SK-N-SH (cell line): ENCODE data around the gene LTBP2. TPM values are rescaled to one million over a fixed set of nuclear protein-coding genes. Genes with fewer than 3 reads are reported as not detected.

ENCODE experiments used
- CTCF ChIA-PET: fragments of 300-600, 350-600 bp; formaldehyde crosslinking; extraction: SDS; loops from one replicate; lab custom pipeline; 2021; lab: Yijun Ruan, JAX
- POLR2A ChIA-PET: fragments of 350-600 bp; sonication (Branson Sonifier 250); formaldehyde crosslinking; extraction: SDS; loops from one replicate; lab custom pipeline; 2020; ENCODE audit warnings: antibody characterized with exemption, inconsistent platforms; lab: Yijun Ruan, JAX
- DNase-seq: peaks from one replicate; pipeline ENCODE4 v3.0.0; 2012
- H2AFZ ChIP-seq: fragments of 200-600 bp; sonication (generic); 2 replicates; pipeline ENCODE4 v1.8.1; 2016; ENCODE audit warnings: antibody characterized with exemption, mild to moderate bottlenecking, low read depth
- H3F3A ChIP-seq: fragments of 200-600 bp; sonication (generic); replicated peaks from 2 replicates; pipeline ENCODE3; 2016; ENCODE audit warnings: antibody characterized with exemption, mild to moderate bottlenecking; ENCODE audit not compliant: insufficient read depth
- H3K27ac ChIP-seq, 2 experiments: fragments of 200-500 bp in 1 of 2; fragments of 200-600 bp in 1 of 2; sonication (Bioruptor generic) in 1 of 2; sonication (generic), shearing (Covaris generic) in 1 of 2; 2 replicates each; pipeline versions ENCODE4 v1.5.1 to v1.6.1; 2014 to 2016; ENCODE audit warnings: low read depth in 2 of 2, inconsistent platforms in 1 of 2, low read length in 1 of 2, mild to moderate bottlenecking in 1 of 2, mixed read lengths in 1 of 2
- H3K27me3 ChIP-seq: fragments of 200-600 bp; sonication (generic), shearing (Covaris generic); 2 replicates; pipeline ENCODE4 v1.6.1; 2016; ENCODE audit warnings: mixed run types; ENCODE audit not compliant: insufficient read depth
- H3K36me3 ChIP-seq, 2 experiments: fragments of 200-500 bp in 1 of 2; fragments of 200-600 bp in 1 of 2; sonication (Bioruptor generic) in 1 of 2; sonication (generic) in 1 of 2; replicated peaks in 1 of 2; 2 replicates each; pipeline versions ENCODE3 to v1.5.1; 2014 to 2016; ENCODE audit warnings: low read length in 1 of 2, mild to moderate bottlenecking in 1 of 2; ENCODE audit not compliant: insufficient read depth in 2 of 2, control insufficient read depth in 1 of 2
- H3K4me1 ChIP-seq, 2 experiments: fragments of 200-500 bp in 1 of 2; fragments of 200-600 bp in 1 of 2; sonication (Bioruptor generic) in 1 of 2; sonication (generic), shearing (Covaris generic) in 1 of 2; 2 replicates each; pipeline versions ENCODE4 v1.5.1 to v1.6.1; 2014 to 2016; ENCODE audit warnings: low read depth in 1 of 2, low read length in 1 of 2, mixed run types in 1 of 2; ENCODE audit not compliant: insufficient read depth in 2 of 2, control insufficient read depth in 1 of 2
- H3K4me2 ChIP-seq: fragments of 200-600 bp; sonication (generic), shearing (Covaris generic); 2 replicates; pipeline ENCODE4 v1.6.1; 2017; ENCODE audit warnings: mixed run types
- H3K4me3 ChIP-seq, 2 experiments: fragments of 200-500 bp in 1 of 2; fragments of 200-600 bp in 1 of 2; sonication (Bioruptor generic) in 1 of 2; sonication (generic), shearing (Covaris generic) in 1 of 2; 2 replicates each; pipeline versions ENCODE4 v1.5.1 to v1.8.1; 2014 to 2016; ENCODE audit warnings: low read depth in 2 of 2, inconsistent platforms in 1 of 2, low read length in 1 of 2, mild to moderate bottlenecking in 1 of 2, mixed read lengths in 1 of 2, moderate library complexity in 1 of 2
- H3K79me2 ChIP-seq: fragments of 200-600 bp; sonication (generic); 2 replicates; pipeline ENCODE4 v1.8.1; 2017; ENCODE audit warnings: mild to moderate bottlenecking; ENCODE audit not compliant: insufficient read depth
- H3K9ac ChIP-seq: fragments of 200-600 bp; sonication (generic); 2 replicates; pipeline ENCODE4 v1.6.1; 2017; ENCODE audit warnings: mixed run types
- H3K9me2 ChIP-seq: fragments of 200-600 bp; sonication (generic); 2 replicates; pipeline ENCODE4 v1.6.1; 2017; ENCODE audit warnings: mixed run types
- H3K9me3 ChIP-seq: fragments of 200-600 bp; sonication (generic); 2 replicates; pipeline ENCODE4 v1.6.1; 2017; ENCODE audit warnings: mixed run types, mild to moderate bottlenecking, moderate library complexity
- H4K20me1 ChIP-seq: fragments of 200-600 bp; sonication (generic); 2 replicates; pipeline ENCODE4 v1.6.1; 2017; ENCODE audit warnings: mild to moderate bottlenecking, mixed run types; ENCODE audit not compliant: insufficient read depth
- ELF1 ChIP-seq: IDR thresholded peaks from 2 replicates; pipeline ENCODE4 v1.4.0; 2012
- FOXM1 ChIP-seq: IDR thresholded peaks from 2 replicates; pipeline ENCODE4 v1.4.0; 2012; ENCODE audit warnings: low read depth, mild to moderate bottlenecking
- GABPA ChIP-seq: IDR thresholded peaks from 2 replicates; pipeline ENCODE4 v1.4.0; 2012; ENCODE audit warnings: low read depth, mild to moderate bottlenecking
- GATA2 ChIP-seq: sonication (generic); formaldehyde crosslinking; IDR thresholded peaks from 2 replicates; pipeline ENCODE4 v1.5.0; 2020; ENCODE audit warnings: mild to moderate bottlenecking, missing genetic modification reagents
- MAX ChIP-seq: IDR thresholded peaks from 2 replicates; pipeline ENCODE4 v1.4.0; 2012; ENCODE audit warnings: low read depth
- MEF2A ChIP-seq: IDR thresholded peaks from 2 replicates; pipeline ENCODE4 v1.4.0; 2012; ENCODE audit warnings: low read depth, borderline replicate concordance
- RAD21 ChIP-seq: IDR thresholded peaks from 2 replicates; pipeline ENCODE4 v1.6.1; 2012; ENCODE audit warnings: mild to moderate bottlenecking, low read length
- SIN3A ChIP-seq: IDR thresholded peaks from 2 replicates; pipeline ENCODE4 v1.6.1; 2012; ENCODE audit warnings: low read depth, mild to moderate bottlenecking, low read length, moderate library complexity, borderline replicate concordance
- TCF12 ChIP-seq: IDR thresholded peaks from 2 replicates; pipeline ENCODE4 v1.4.0; 2012
- TEAD4 ChIP-seq: IDR thresholded peaks from 2 replicates; pipeline ENCODE4 v1.4.0; 2012; ENCODE audit warnings: mild to moderate bottlenecking, borderline replicate concordance; ENCODE audit not compliant: insufficient read depth
- USF2 ChIP-seq: fragments of 150-350 bp; IDR thresholded peaks from 2 replicates; pipeline ENCODE4 v1.6.1; 2017; ENCODE audit warnings: antibody characterized with exemption, low read length, low read depth, borderline replicate concordance
- WGBS: methylation state at CpG from one replicate; pipeline ENCODE4 v1.1.6; 2017; ENCODE audit warnings: low lambda C conversion rate; 5-methylcytosine and 5-hydroxymethylcytosine counted together
- polyA plus RNA-seq, 3 experiments: library from polyadenylated mRNA; depleted of rRNA; stranded (reverse); fragments of >200 nt; gene quantifications; 2 replicates each; pipeline ENCODE4 v1.2.3, GENCODE V29; 2012
- TF ChIP-seq, protein P1 (sequence below): fragments of 150-350 bp; IDR thresholded peaks from 2 replicates; pipeline ENCODE4 v1.6.1; 2016; ENCODE audit warnings: mild to moderate bottlenecking, low read depth, low read length
- TF ChIP-seq, protein P2 (sequence below): IDR thresholded peaks from 2 replicates; pipeline ENCODE4; 2012
- TF ChIP-seq, protein P3 (sequence below): IDR thresholded peaks from 2 replicates; pipeline ENCODE4 v1.6.1; 2012; ENCODE audit warnings: mild to moderate bottlenecking, low read depth, low read length, moderate library complexity

Gene LTBP2
- polyA plus RNA-seq, 1 of the 3 experiments (the other 2 are of a cell fraction): 58.8 TPM

GRCh38 chr14:74572726-74573301 is 39.2 kb downstream of the LTBP2 start:
- peak overlapping the region in 1 of 2 experiments; percentile 35; a peak in 1 of 4 replicates for H3K4me3 ChIP-seq
- POLR2A ChIA-PET: interaction anchor here (1.1 kb wide), 1 partner anchor 12 kb away, joined by 3 read pairs; no protein-coding TSS in a partner anchor
- H3K27ac ChIP-seq: peak overlapping the region; percentile 92 to 97
- H3K79me2 ChIP-seq: peaks cover 80% of the 10 kb centered on the region
- H3F3A ChIP-seq: peaks cover 46% of the 10 kb centered on the region
- H2AFZ ChIP-seq: no peak overlapping the region
- DNase-seq: no peak
- H3K36me3 ChIP-seq: peaks cover 4 to 12% of the 10 kb centered on the region in 2 experiments
- no peaks in the 10 kb centered on the region for H3K9me2 ChIP-seq
- no peaks in the 10 kb centered on the region for H3K27me3 ChIP-seq
- peak overlapping the region; percentile 79 for H3K9ac ChIP-seq
- CTCF ChIA-PET: interaction anchor here (0.9 to 10.8 kb wide), 9 partner anchors 10 to 71 kb away, joined by 3 to 68 read pairs (median 5); partner anchors contain the start of gene LTBP2
- 69% methylated on average over 15 of the region's 15 CpGs for WGBS
- no peaks in the 10 kb centered on the region for H3K9me3 ChIP-seq
- H3K4me2 ChIP-seq: peak overlapping the region; percentile 83
- no peaks in the 10 kb centered on the region for H4K20me1 ChIP-seq
- TF ChIP-seq GATA2 (CRISPR knock-in tag): no peak
- no peak for TF ChIP-seq TEAD4
- TF ChIP-seq RAD21: no peak
- TF ChIP-seq MEF2A: no peak
- TF ChIP-seq MAX: no peak
- no peak for TF ChIP-seq USF2
- TF ChIP-seq, protein P1, sequence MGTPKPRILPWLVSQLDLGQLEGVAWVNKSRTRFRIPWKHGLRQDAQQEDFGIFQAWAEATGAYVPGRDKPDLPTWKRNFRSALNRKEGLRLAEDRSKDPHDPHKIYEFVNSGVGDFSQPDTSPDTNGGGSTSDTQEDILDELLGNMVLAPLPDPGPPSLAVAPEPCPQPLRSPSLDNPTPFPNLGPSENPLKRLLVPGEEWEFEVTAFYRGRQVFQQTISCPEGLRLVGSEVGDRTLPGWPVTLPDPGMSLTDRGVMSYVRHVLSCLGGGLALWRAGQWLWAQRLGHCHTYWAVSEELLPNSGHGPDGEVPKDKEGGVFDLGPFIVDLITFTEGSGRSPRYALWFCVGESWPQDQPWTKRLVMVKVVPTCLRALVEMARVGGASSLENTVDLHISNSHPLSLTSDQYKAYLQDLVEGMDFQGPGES: no peak
- TF ChIP-seq, protein P2, sequence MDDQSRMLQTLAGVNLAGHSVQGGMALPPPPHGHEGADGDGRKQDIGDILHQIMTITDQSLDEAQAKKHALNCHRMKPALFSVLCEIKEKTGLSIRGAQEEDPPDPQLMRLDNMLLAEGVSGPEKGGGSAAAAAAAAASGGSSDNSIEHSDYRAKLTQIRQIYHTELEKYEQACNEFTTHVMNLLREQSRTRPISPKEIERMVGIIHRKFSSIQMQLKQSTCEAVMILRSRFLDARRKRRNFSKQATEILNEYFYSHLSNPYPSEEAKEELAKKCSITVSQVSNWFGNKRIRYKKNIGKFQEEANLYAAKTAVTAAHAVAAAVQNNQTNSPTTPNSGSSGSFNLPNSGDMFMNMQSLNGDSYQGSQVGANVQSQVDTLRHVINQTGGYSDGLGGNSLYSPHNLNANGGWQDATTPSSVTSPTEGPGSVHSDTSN: no peak
- TF ChIP-seq SIN3A: no peak
- no peak for TF ChIP-seq GABPA
- TF ChIP-seq, protein P3, sequence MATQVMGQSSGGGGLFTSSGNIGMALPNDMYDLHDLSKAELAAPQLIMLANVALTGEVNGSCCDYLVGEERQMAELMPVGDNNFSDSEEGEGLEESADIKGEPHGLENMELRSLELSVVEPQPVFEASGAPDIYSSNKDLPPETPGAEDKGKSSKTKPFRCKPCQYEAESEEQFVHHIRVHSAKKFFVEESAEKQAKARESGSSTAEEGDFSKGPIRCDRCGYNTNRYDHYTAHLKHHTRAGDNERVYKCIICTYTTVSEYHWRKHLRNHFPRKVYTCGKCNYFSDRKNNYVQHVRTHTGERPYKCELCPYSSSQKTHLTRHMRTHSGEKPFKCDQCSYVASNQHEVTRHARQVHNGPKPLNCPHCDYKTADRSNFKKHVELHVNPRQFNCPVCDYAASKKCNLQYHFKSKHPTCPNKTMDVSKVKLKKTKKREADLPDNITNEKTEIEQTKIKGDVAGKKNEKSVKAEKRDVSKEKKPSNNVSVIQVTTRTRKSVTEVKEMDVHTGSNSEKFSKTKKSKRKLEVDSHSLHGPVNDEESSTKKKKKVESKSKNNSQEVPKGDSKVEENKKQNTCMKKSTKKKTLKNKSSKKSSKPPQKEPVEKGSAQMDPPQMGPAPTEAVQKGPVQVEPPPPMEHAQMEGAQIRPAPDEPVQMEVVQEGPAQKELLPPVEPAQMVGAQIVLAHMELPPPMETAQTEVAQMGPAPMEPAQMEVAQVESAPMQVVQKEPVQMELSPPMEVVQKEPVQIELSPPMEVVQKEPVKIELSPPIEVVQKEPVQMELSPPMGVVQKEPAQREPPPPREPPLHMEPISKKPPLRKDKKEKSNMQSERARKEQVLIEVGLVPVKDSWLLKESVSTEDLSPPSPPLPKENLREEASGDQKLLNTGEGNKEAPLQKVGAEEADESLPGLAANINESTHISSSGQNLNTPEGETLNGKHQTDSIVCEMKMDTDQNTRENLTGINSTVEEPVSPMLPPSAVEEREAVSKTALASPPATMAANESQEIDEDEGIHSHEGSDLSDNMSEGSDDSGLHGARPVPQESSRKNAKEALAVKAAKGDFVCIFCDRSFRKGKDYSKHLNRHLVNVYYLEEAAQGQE: no peak
- no peak for TF ChIP-seq FOXM1
- no peak for TF ChIP-seq ELF1
- TF ChIP-seq TCF12: no peak
- TF ChIP-seq, all 33 proteins: peak for 0
- H3K4me1 ChIP-seq: peaks cover 53 to 92% of the 10 kb centered on the region in 2 experiments
